ENCODE results near the gene SERPINB1. TPM values are rescaled to one million over a fixed set of nuclear protein-coding genes. Genes with fewer than 3 reads are reported as not detected.

The SERPINB1 gene
- total and polyA plus RNA-seq, 2 donors (not counting 3 experiments of a cell fraction or from before 2014, with no cell fraction given) = 6.7 to 24.0 TPM

DNA sequence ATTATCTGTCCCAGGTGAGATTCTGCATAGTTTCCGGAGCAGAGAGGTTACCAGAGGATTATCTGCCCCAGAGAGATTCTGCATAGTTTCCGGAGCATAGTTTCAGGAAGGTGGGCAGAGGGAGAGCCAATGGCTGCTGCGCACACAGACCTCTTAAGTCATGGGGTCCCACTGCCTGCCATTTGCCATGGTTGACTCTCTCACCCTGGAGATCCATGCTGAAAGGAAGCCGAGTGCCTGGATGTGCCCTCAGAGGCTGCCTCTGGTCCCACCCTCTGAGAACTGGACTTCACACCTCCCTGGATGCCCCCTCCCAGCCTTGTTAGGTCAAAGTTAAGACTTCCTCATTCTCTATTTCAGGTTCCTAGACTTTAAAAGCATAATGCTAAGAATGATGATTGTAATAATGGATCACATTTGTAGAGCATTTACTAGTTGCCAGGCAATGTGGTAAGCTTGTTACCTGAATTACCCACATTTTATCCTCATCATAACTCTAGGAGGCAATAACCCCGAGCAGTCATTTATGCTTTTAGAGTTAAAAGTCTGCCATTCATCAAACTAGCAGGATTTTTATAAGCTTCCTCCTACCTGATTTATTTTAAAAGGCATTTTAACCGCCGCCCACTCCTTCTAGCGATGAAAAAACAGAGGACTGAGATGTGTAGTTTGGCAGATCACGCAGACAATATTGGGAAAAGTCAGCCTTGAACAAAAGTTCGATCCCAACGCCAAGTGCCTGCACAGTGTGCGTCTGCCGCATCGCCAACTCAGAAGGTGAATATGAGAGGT, 49.5 kb upstream of the SERPINB1 start:
- no peak overlapping the region for H2AFZ ChIP-seq (ENCODE audit: low read depth, low read length)
- intact Hi-C loops (cut with micrococcal nuclease) (no loop called here), dilution Hi-C loops (cut with MboI; ENCODE audit: extremely low pct_ligation_motif_present, low sequenced_read_pairs) (no loop called here)
- H3K4me1 ChIP-seq (ENCODE audit: control insufficient read depth, extremely low read depth, insufficient read depth, low read length) = no peaks in the 10 kb centered on the region
- ChIA-PET POLR2A (no interaction called here), CTCF (interaction anchor here (1.2 to 2.7 kb wide), 3 partner anchors 11 to 45 kb away, joined by 4 to 10 read pairs (median 4); no protein-coding TSS in a partner anchor)
- H3K4me2 ChIP-seq (ENCODE audit: insufficient read depth, low read length) = no peak overlapping the region
- no peak overlapping the region for H3K9ac ChIP-seq (replicated peaks; ENCODE audit: extremely low read depth, insufficient read depth, low read length)
- H3K4me3 ChIP-seq (replicated peaks in 1 of 3; ENCODE audit: insufficient read depth in 1 of 3, low read depth in 1 of 3, low read length in 3 of 3) = no peak overlapping the region
- H3K79me2 ChIP-seq (ENCODE audit: control insufficient read depth, insufficient read depth, low read length) = no peaks in the 10 kb centered on the region
- DNase-seq (ENCODE audit: low read depth, low spot score) = no peak
- no peak for FAIRE-seq
- TF ChIP-seq GATA2 (IDR thresholded peaks at IDR 0.05; ENCODE audit: insufficient read depth, insufficient read length, low read depth, low read length) (no peak), EZH2 (IDR thresholded peaks at IDR 0.05; ENCODE audit: borderline replicate concordance, low read depth, low read length, severe bottlenecking) (no peak), JUN (IDR thresholded peaks at IDR 0.05; ENCODE audit: borderline replicate concordance, insufficient read depth, insufficient read length, low read depth) (no peak), FOS (IDR thresholded peaks at IDR 0.05; ENCODE audit: borderline replicate concordance, insufficient read depth, low read length) (no peak), POLR2A (IDR thresholded peaks at IDR 0.05; ENCODE audit: low read depth, low read length) (no peak), MYC (IDR thresholded peaks at IDR 0.05; ENCODE audit: low read depth, low read length) (no peak), POLR2AphosphoS5 (IDR thresholded peaks at IDR 0.05; ENCODE audit: insufficient read depth, low read depth, low read length) (no peak)
- TF ChIP-seq, protein P1, sequence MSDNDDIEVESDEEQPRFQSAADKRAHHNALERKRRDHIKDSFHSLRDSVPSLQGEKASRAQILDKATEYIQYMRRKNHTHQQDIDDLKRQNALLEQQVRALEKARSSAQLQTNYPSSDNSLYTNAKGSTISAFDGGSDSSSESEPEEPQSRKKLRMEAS (IDR thresholded peaks at IDR 0.05; ENCODE audit: insufficient read depth, insufficient read length) = no peak
- TF ChIP-seq, protein P2, sequence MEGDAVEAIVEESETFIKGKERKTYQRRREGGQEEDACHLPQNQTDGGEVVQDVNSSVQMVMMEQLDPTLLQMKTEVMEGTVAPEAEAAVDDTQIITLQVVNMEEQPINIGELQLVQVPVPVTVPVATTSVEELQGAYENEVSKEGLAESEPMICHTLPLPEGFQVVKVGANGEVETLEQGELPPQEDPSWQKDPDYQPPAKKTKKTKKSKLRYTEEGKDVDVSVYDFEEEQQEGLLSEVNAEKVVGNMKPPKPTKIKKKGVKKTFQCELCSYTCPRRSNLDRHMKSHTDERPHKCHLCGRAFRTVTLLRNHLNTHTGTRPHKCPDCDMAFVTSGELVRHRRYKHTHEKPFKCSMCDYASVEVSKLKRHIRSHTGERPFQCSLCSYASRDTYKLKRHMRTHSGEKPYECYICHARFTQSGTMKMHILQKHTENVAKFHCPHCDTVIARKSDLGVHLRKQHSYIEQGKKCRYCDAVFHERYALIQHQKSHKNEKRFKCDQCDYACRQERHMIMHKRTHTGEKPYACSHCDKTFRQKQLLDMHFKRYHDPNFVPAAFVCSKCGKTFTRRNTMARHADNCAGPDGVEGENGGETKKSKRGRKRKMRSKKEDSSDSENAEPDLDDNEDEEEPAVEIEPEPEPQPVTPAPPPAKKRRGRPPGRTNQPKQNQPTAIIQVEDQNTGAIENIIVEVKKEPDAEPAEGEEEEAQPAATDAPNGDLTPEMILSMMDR (IDR thresholded peaks at IDR 0.05; ENCODE audit: extremely low read depth in 1 of 2, insufficient read depth in 1 of 2, low read depth in 1 of 2, low read length in 2 of 2) = no peak
- H3K9me3 ChIP-seq (replicated peaks; ENCODE audit: control insufficient read depth, insufficient read depth, low read length) = no peaks in the 10 kb centered on the region
- H3K27me3 ChIP-seq (ENCODE audit: control insufficient read depth in 2 of 2, insufficient read depth in 2 of 2, low read length in 2 of 2) = no peaks in the 10 kb centered on the region
- no TSS peak for BruUV-seq (replicated peaks)
- no peak overlapping the region for H3K27ac ChIP-seq (ENCODE audit: insufficient read depth, low read depth, low read length)
- no peaks in the 10 kb centered on the region for H3K9me1 ChIP-seq (replicated peaks; ENCODE audit: control insufficient read depth, extremely low read depth, insufficient read depth, low read length)
- no peaks in the 10 kb centered on the region for H4K20me1 ChIP-seq (replicated peaks; ENCODE audit: control insufficient read depth, extremely low read depth, insufficient read depth, low read length)
- H3K36me3 ChIP-seq (ENCODE audit: control insufficient read depth in 2 of 2, extremely low read depth in 1 of 2, insufficient read depth in 2 of 2, low read length in 2 of 2) = peaks cover 44 to 45% of the 10 kb centered on the region in 2 experiments

All from endothelial cell of umbilical vein (primary cell).